Mucosa of stomach (tissue), 1 donor: ENCODE results near the gene LXN.
"Not testable (repeated sequence)": the region's sequence is repeated elsewhere in the genome, so short reads cannot be mapped to it uniquely, and the experiment has no call there.

ENCODE experiments used
- H3K27me3 ChIP-seq: one replicate; pipeline ENCODE4 v1.7.0; 2013; ENCODE audit warnings: mild to moderate bottlenecking, low read length; ENCODE audit not compliant: control insufficient read depth, insufficient read depth
- H3K36me3 ChIP-seq: one replicate; pipeline ENCODE4 v1.7.0; 2013; ENCODE audit warnings: low read length; ENCODE audit not compliant: control insufficient read depth, insufficient read depth
- H3K4me1 ChIP-seq: one replicate; pipeline ENCODE4 v1.7.0; 2013; ENCODE audit warnings: mild to moderate bottlenecking, low read length; ENCODE audit not compliant: control insufficient read depth, insufficient read depth
- H3K4me3 ChIP-seq: one replicate; pipeline ENCODE4 v1.7.0; 2013; ENCODE audit warnings: low read length
- H3K9ac ChIP-seq: one replicate; pipeline ENCODE4 v1.7.0; 2013; ENCODE audit warnings: mild to moderate bottlenecking, low read length, moderate library complexity
- H3K9me3 ChIP-seq: one replicate; pipeline ENCODE4 v1.7.0; 2013; ENCODE audit warnings: mild to moderate bottlenecking, low read length, moderate library complexity; ENCODE audit not compliant: control insufficient read depth
- donor health status: Pancreatic carcinoma.

LXN gene

GRCh38 chr3:158701420-158702065 lies 29.1 kb upstream of the LXN start:
- Histone ChIP-seq H3K9ac (no peak overlapping the region), H3K9me3 (no peaks in the 10 kb centered on the region), H3K27me3 (no peaks in the 10 kb centered on the region), H3K4me3 (no peak overlapping the region), H3K36me3 (no peaks in the 10 kb centered on the region), H3K4me1 (no peaks in the 10 kb centered on the region)

GRCh38 chr3:158700559-158700958 lies 28.1 kb upstream of the LXN start:
- H3K36me3 ChIP-seq: no peaks in the 10 kb centered on the region
- no peaks in the 10 kb centered on the region for H3K27me3 ChIP-seq
- H3K9me3 ChIP-seq: no peaks in the 10 kb centered on the region
- no peak overlapping the region for H3K4me3 ChIP-seq
- no peak overlapping the region for H3K9ac ChIP-seq
- no peaks in the 10 kb centered on the region for H3K4me1 ChIP-seq

GRCh38 chr3:158696618-158697017 lies 24.2 kb upstream of the LXN start:
- H3K4me1 ChIP-seq: no peaks in the 10 kb centered on the region
- H3K36me3 ChIP-seq: no peaks in the 10 kb centered on the region
- H3K9me3 ChIP-seq: no peaks in the 10 kb centered on the region
- no peak overlapping the region for H3K4me3 ChIP-seq
- no peak overlapping the region for H3K9ac ChIP-seq
- H3K27me3 ChIP-seq: no peaks in the 10 kb centered on the region

- not testable (repeated sequence) for H3K27me3 ChIP-seq, H3K4me3 ChIP-seq, H3K9ac ChIP-seq, H3K36me3 ChIP-seq, H3K9me3 ChIP-seq, H3K4me1 ChIP-seq
Observed at GRCh38 chr3:158693866-158694456, 21.5 kb upstream of the LXN start.

GRCh38 chr3:158685159-158685558 lies 12.7 kb upstream of the LXN start:
- Histone ChIP-seq H3K27me3 (no peaks in the 10 kb centered on the region), H3K4me3 (no peak overlapping the region), H3K9ac (no peak overlapping the region), H3K36me3 (no peaks in the 10 kb centered on the region), H3K9me3 (no peaks in the 10 kb centered on the region), H3K4me1 (no peaks in the 10 kb centered on the region)

- Histone ChIP-seq H3K36me3 (no peaks in the 10 kb centered on the region), H3K4me1 (no peaks in the 10 kb centered on the region), H3K9me3 (no peaks in the 10 kb centered on the region), H3K27me3 (no peaks in the 10 kb centered on the region), H3K4me3 (no peak overlapping the region), H3K9ac (no peak overlapping the region)
Observed at GRCh38 chr3:158683230-158683962, 10.9 kb upstream of the LXN start.

GRCh38 chr3:158680861-158681260 lies 8.4 kb upstream of the LXN start:
- H3K9me3 ChIP-seq: no peaks in the 10 kb centered on the region
- H3K4me3 ChIP-seq: no peak overlapping the region
- no peaks in the 10 kb centered on the region for H3K27me3 ChIP-seq
- H3K36me3 ChIP-seq: no peaks in the 10 kb centered on the region
- H3K9ac ChIP-seq: no peak overlapping the region
- no peaks in the 10 kb centered on the region for H3K4me1 ChIP-seq

GRCh38 chr3:158679547-158680000 lies 7.1 kb upstream of the LXN start:
- H3K9me3 ChIP-seq: no peaks in the 10 kb centered on the region
- H3K9ac ChIP-seq: no peak overlapping the region
- no peaks in the 10 kb centered on the region for H3K4me1 ChIP-seq
- no peaks in the 10 kb centered on the region for H3K27me3 ChIP-seq
- no peaks in the 10 kb centered on the region for H3K36me3 ChIP-seq
- no peak overlapping the region for H3K4me3 ChIP-seq

- Histone ChIP-seq H3K9ac (no peak overlapping the region), H3K36me3 (no peaks in the 10 kb centered on the region), H3K27me3 (no peaks in the 10 kb centered on the region), H3K4me1 (no peaks in the 10 kb centered on the region), H3K4me3 (no peak overlapping the region), H3K9me3 (no peaks in the 10 kb centered on the region)
Observed at GRCh38 chr3:158678687-158679086, 6.2 kb upstream of the LXN start.

GRCh38 chr3:158671821-158672214 lies 630 bp downstream of the LXN start:
- H3K27me3 ChIP-seq: no peaks in the 10 kb centered on the region
- H3K36me3 ChIP-seq: no peaks in the 10 kb centered on the region
- H3K4me1 ChIP-seq: peaks cover 6% of the 10 kb centered on the region
- peak overlapping the region; percentile 40 for H3K4me3 ChIP-seq
- H3K9ac ChIP-seq: peak overlapping the region; percentile 83
- H3K9me3 ChIP-seq: no peaks in the 10 kb centered on the region

GRCh38 chr3:158668506-158668905 lies 3.9 kb downstream of the LXN start:
- no peaks in the 10 kb centered on the region for H3K36me3 ChIP-seq

GRCh38 chr3:158666416-158666815 lies 6.0 kb downstream of the LXN start:
- Histone ChIP-seq H3K4me1 (peaks cover under 1% of the 10 kb centered on the region), H3K9me3 (no peaks in the 10 kb centered on the region), H3K36me3 (no peaks in the 10 kb centered on the region), H3K4me3 (no peak overlapping the region), H3K9ac (no peak overlapping the region), H3K27me3 (no peaks in the 10 kb centered on the region)

More at GRCh38 chr3:158668506-158668905, 3.9 kb downstream of the LXN start:
- Histone ChIP-seq H3K27me3 (no peaks in the 10 kb centered on the region), H3K4me1 (peaks cover 6% of the 10 kb centered on the region), H3K9ac (no peak overlapping the region), H3K4me3 (no peak overlapping the region), H3K9me3 (no peaks in the 10 kb centered on the region)
